ENCODE measurements around the gene GRK4.

The GRK4 gene

GRCh38 chr4:2924765-2925301 lies 38.5 kb upstream of the GRK4 start:
- no peak for FAIRE-seq
- TF ChIP-seq PAX5 (IDR thresholded peaks at IDR 0.05; ENCODE audit: insufficient read depth, low read length, severe bottlenecking), result no peak
- no peak for TF ChIP-seq SPI1 (IDR thresholded peaks at IDR 0.05; ENCODE audit: low read depth, low read length)
- TF ChIP-seq POLR2AphosphoS5 (IDR thresholded peaks at IDR 0.05; ENCODE audit: low read depth, low read length), result no peak
- DNase-seq (ENCODE audit: insufficient read length, low spot score), result no peak

- TF ChIP-seq PAX5 (IDR thresholded peaks at IDR 0.05; ENCODE audit: insufficient read depth, low read length, severe bottlenecking) (no peak), POLR2A (IDR thresholded peaks at IDR 0.05; ENCODE audit: low read depth, low read length) (no peak), POU2F2 (IDR thresholded peaks at IDR 0.05; ENCODE audit: low read depth, low read length) (no peak), POLR2AphosphoS5 (IDR thresholded peaks at IDR 0.05; ENCODE audit: low read depth, low read length) (no peak), SPI1 (IDR thresholded peaks at IDR 0.05; ENCODE audit: low read depth, low read length) (no peak)
- no peak for DNase-seq (ENCODE audit: insufficient read length, low spot score)
- no peak for FAIRE-seq
These were observed 37.9 kb upstream of the GRK4 start for GRCh38 chr4:2925496-2925895.

GRCh38 chr4:2925931-2926860 lies 37.2 kb upstream of the GRK4 start:
- FAIRE-seq (no peak), DNase-seq (ENCODE audit: insufficient read length, low spot score) (no peak)
- TF ChIP-seq POLR2AphosphoS5 (IDR thresholded peaks at IDR 0.05; ENCODE audit: low read depth, low read length) (no peak), SPI1 (IDR thresholded peaks at IDR 0.05; ENCODE audit: low read depth, low read length) (no peak), PAX5 (IDR thresholded peaks at IDR 0.05; ENCODE audit: insufficient read depth, low read length, severe bottlenecking) (no peak), POLR2A (IDR thresholded peaks at IDR 0.05; ENCODE audit: low read depth, low read length) (no peak), POU2F2 (IDR thresholded peaks at IDR 0.05; ENCODE audit: low read depth, low read length) (no peak), TAF1 (IDR thresholded peaks at IDR 0.05; ENCODE audit: low read depth, low read length) (no peak)

- DNase-seq (ENCODE audit: insufficient read length, low spot score) (no peak), FAIRE-seq (no peak)
- TF ChIP-seq POU2F2 (IDR thresholded peaks at IDR 0.05; ENCODE audit: low read depth, low read length) (no peak), SPI1 (IDR thresholded peaks at IDR 0.05; ENCODE audit: low read depth, low read length) (no peak)
These were observed 36.2 kb upstream of the GRK4 start for GRCh38 chr4:2927016-2927695.

GRCh38 chr4:2927696-2928075 lies 35.7 kb upstream of the GRK4 start:
- TF ChIP-seq POLR2A (IDR thresholded peaks at IDR 0.05; ENCODE audit: low read depth, low read length) (no peak), PAX5 (IDR thresholded peaks at IDR 0.05; ENCODE audit: insufficient read depth, low read length, severe bottlenecking) (no peak), SPI1 (IDR thresholded peaks at IDR 0.05; ENCODE audit: low read depth, low read length) (no peak), TAF1 (IDR thresholded peaks at IDR 0.05; ENCODE audit: low read depth, low read length) (no peak), POU2F2 (IDR thresholded peaks at IDR 0.05; ENCODE audit: low read depth, low read length) (no peak)
- no peak for FAIRE-seq
- no peak for DNase-seq (ENCODE audit: insufficient read length, low spot score)

- TF ChIP-seq POLR2AphosphoS5 (IDR thresholded peaks at IDR 0.05; ENCODE audit: low read depth, low read length) (no peak), POLR2A (IDR thresholded peaks at IDR 0.05; ENCODE audit: low read depth, low read length) (peak; percentile 41)
These were observed 34.9 kb upstream of the GRK4 start for GRCh38 chr4:2928242-2929176.

GRCh38 chr4:2929469-2929868 lies 33.9 kb upstream of the GRK4 start:
- 0 out of 2 replicates have a peak, but pooled peaks have one; percentile 6 for TF ChIP-seq POLR2AphosphoS5 (IDR thresholded peaks at IDR 0.05; ENCODE audit: low read depth, low read length)
- no peak for TF ChIP-seq POLR2A (IDR thresholded peaks at IDR 0.05; ENCODE audit: low read depth, low read length)
- TF ChIP-seq PAX5 (IDR thresholded peaks at IDR 0.05; ENCODE audit: insufficient read depth, low read length, severe bottlenecking), result no peak
- TF ChIP-seq POU2F2 (IDR thresholded peaks at IDR 0.05; ENCODE audit: low read depth, low read length), result no peak
- no peak for TF ChIP-seq TAF1 (IDR thresholded peaks at IDR 0.05; ENCODE audit: low read depth, low read length)
- no peak for DNase-seq (ENCODE audit: insufficient read length, low spot score)
- FAIRE-seq, result no peak

More at GRCh38 chr4:2928242-2929176, 34.9 kb upstream of the GRK4 start:
- DNase-seq (ENCODE audit: insufficient read length, low spot score) (no peak), FAIRE-seq (no peak)

- no peak for FAIRE-seq
- DNase-seq (ENCODE audit: insufficient read length, low spot score), result no peak
- TF ChIP-seq PAX5 (IDR thresholded peaks at IDR 0.05; ENCODE audit: insufficient read depth, low read length, severe bottlenecking), result no peak
- no peak for TF ChIP-seq SPI1 (IDR thresholded peaks at IDR 0.05; ENCODE audit: low read depth, low read length)
- TF ChIP-seq POLR2AphosphoS5 (IDR thresholded peaks at IDR 0.05; ENCODE audit: low read depth, low read length), result no peak
- no peak for TF ChIP-seq TAF1 (IDR thresholded peaks at IDR 0.05; ENCODE audit: low read depth, low read length)
- no peak for TF ChIP-seq POU2F2 (IDR thresholded peaks at IDR 0.05; ENCODE audit: low read depth, low read length)
- no peak for TF ChIP-seq POLR2A (IDR thresholded peaks at IDR 0.05; ENCODE audit: low read depth, low read length)
These were observed 33.1 kb upstream of the GRK4 start for GRCh38 chr4:2930135-2930757.
